ENCODE data around the gene RAD51B.

Gene RAD51B

GRCh38 chr14:68470361-68470760, 650.8 kb downstream of the RAD51B start:
- H3K9me3 ChIP-seq (ENCODE audit: control insufficient read depth, insufficient read depth, low read depth, low read length), result no peaks in the 10 kb centered on the region
- H3K4me3 ChIP-seq (ENCODE audit: low read depth, low read length), result no peak overlapping the region
- H3K4me1 ChIP-seq (ENCODE audit: control insufficient read depth, insufficient read depth, low read length), result no peaks in the 10 kb centered on the region
- ChIA-PET CTCF (no interaction called here), POLR2A (no interaction called here)
- no peak for TF ChIP-seq ZNF792 (tag by site-specific recombination; IDR thresholded peaks at IDR 0.05)
- no peak for TF ChIP-seq ELK4 (IDR thresholded peaks at IDR 0.05; ENCODE audit: borderline replicate concordance, low read depth, low read length)
- no peak for TF ChIP-seq ZNF350 (tag by site-specific recombination; IDR thresholded peaks at IDR 0.05)
- no peak overlapping the region for H3K27ac ChIP-seq (ENCODE audit: extremely low read depth, low read depth, low read length)
- no peaks in the 10 kb centered on the region for H3K36me3 ChIP-seq (ENCODE audit: control insufficient read depth in 2 of 2, insufficient read depth in 1 of 2, low read length in 2 of 2)

GRCh38 chr14:68471029-68471963, 651.7 kb downstream of the RAD51B start:
- H3K9me3 ChIP-seq (ENCODE audit: control insufficient read depth, insufficient read depth, low read depth, low read length), result no peaks in the 10 kb centered on the region
- ChIA-PET CTCF (interaction anchor here (0.5 to 0.7 kb wide), 2 partner anchors 301 to 537 kb away, joined by 3 to 4 read pairs; no protein-coding TSS in a partner anchor), POLR2A (interaction anchor here (0.6 kb wide), 1 partner anchor 321 kb away, joined by 4 read pairs; no protein-coding TSS in a partner anchor)
- TF ChIP-seq ZNF274 (IDR thresholded peaks at IDR 0.05; ENCODE audit: low read length), result no peak
- TF ChIP-seq ZNF274 (tag by site-specific recombination; IDR thresholded peaks at IDR 0.05; ENCODE audit: borderline replicate concordance), result no peak
- TF ChIP-seq ZNF843 (tag by site-specific recombination; IDR thresholded peaks at IDR 0.05), result no peak
- TF ChIP-seq FEZF1 (tag by site-specific recombination; IDR thresholded peaks at IDR 0.05), result no peak
- no peak for TF ChIP-seq ZNF37A (tag by site-specific recombination; IDR thresholded peaks at IDR 0.05)
- no peak for TF ChIP-seq ZNF560 (tag by site-specific recombination; IDR thresholded peaks at IDR 0.05; ENCODE audit: borderline replicate concordance)
- no peak for TF ChIP-seq PRDM1 (tag by site-specific recombination; IDR thresholded peaks at IDR 0.05)
- no peak for TF ChIP-seq HOXD13 (CRISPR knock-in tag; IDR thresholded peaks at IDR 0.05; ENCODE audit: borderline replicate concordance)
- TF ChIP-seq ZNF10 (tag by site-specific recombination; IDR thresholded peaks at IDR 0.05), result no peak
- TF ChIP-seq ZNF654 (tag by site-specific recombination; IDR thresholded peaks at IDR 0.05; ENCODE audit: low read depth), result no peak
- TF ChIP-seq ZNF776 (tag by site-specific recombination; IDR thresholded peaks at IDR 0.05; ENCODE audit: borderline replicate concordance), result no peak
- TF ChIP-seq OSR2 (tag by site-specific recombination; IDR thresholded peaks at IDR 0.05), result no peak
- no peak for TF ChIP-seq ZNF114 (tag by site-specific recombination; IDR thresholded peaks at IDR 0.05)
- no peak overlapping the region for H3K4me3 ChIP-seq (ENCODE audit: low read depth, low read length)
- no peaks in the 10 kb centered on the region for H3K36me3 ChIP-seq (ENCODE audit: control insufficient read depth in 2 of 2, insufficient read depth in 1 of 2, low read length in 2 of 2)
- no peak overlapping the region for H3K27ac ChIP-seq (ENCODE audit: extremely low read depth, low read depth, low read length)
- H3K4me1 ChIP-seq (ENCODE audit: control insufficient read depth, insufficient read depth, low read length), result no peaks in the 10 kb centered on the region

GRCh38 chr14:68471964-68472508, 652.5 kb downstream of the RAD51B start:
- no peaks in the 10 kb centered on the region for H3K9me3 ChIP-seq (ENCODE audit: control insufficient read depth, insufficient read depth, low read depth, low read length)
- H3K4me3 ChIP-seq (ENCODE audit: low read depth, low read length), result no peak overlapping the region
- no peak overlapping the region for H3K27ac ChIP-seq (ENCODE audit: extremely low read depth, low read depth, low read length)
- ChIA-PET CTCF (interaction anchor here (0.5 to 0.7 kb wide), 2 partner anchors 300 to 538 kb away, joined by 3 to 4 read pairs; no protein-coding TSS in a partner anchor), POLR2A (no interaction called here)
- TF ChIP-seq SCRT1 (tag by site-specific recombination; IDR thresholded peaks at IDR 0.05; ENCODE audit: borderline replicate concordance) (no peak), ZNF521 (tag by site-specific recombination; IDR thresholded peaks at IDR 0.05) (no peak), ZNF558 (tag by site-specific recombination; IDR thresholded peaks at IDR 0.05) (no peak), FEZF1 (tag by site-specific recombination; IDR thresholded peaks at IDR 0.05) (no peak), ZBTB48 (tag by site-specific recombination; IDR thresholded peaks at IDR 0.05) (no peak), GLI4 (tag by site-specific recombination; IDR thresholded peaks at IDR 0.05) (no peak), ZNF660 (tag by site-specific recombination; IDR thresholded peaks at IDR 0.05) (no peak), ZNF138 (tag by site-specific recombination; IDR thresholded peaks at IDR 0.05; ENCODE audit: borderline replicate concordance) (no peak), ZNF157 (tag by site-specific recombination; IDR thresholded peaks at IDR 0.05) (no peak), ZNF48 (tag by site-specific recombination; IDR thresholded peaks at IDR 0.05) (no peak), ZFP37 (tag by site-specific recombination; IDR thresholded peaks at IDR 0.05) (no peak), ZNF777 (tag by site-specific recombination; IDR thresholded peaks at IDR 0.05; ENCODE audit: borderline replicate concordance) (no peak), HOXD13 (CRISPR knock-in tag; IDR thresholded peaks at IDR 0.05; ENCODE audit: borderline replicate concordance) (no peak), GFI1B (tag by site-specific recombination; IDR thresholded peaks at IDR 0.05) (no peak), ZNF600 (tag by site-specific recombination; IDR thresholded peaks at IDR 0.05) (no peak), ZNF121 (tag by site-specific recombination; IDR thresholded peaks at IDR 0.05) (no peak)
- H3K36me3 ChIP-seq (ENCODE audit: control insufficient read depth in 2 of 2, insufficient read depth in 1 of 2, low read length in 2 of 2), result no peaks in the 10 kb centered on the region
- no peaks in the 10 kb centered on the region for H3K4me1 ChIP-seq (ENCODE audit: control insufficient read depth, insufficient read depth, low read length)

Data from HEK293 (cell line).